ENCODE data around the gene CHRNA9.

CHRNA9 gene

GRCh38 chr4:40337523-40337922, 2.4 kb downstream of the CHRNA9 start:
- DNase-seq (ENCODE audit: low spot score) = no peak

GRCh38 chr4:40340030-40340429, 4.9 kb downstream of the CHRNA9 start:
- no peak for DNase-seq (ENCODE audit: low spot score)

- no peak for DNase-seq (ENCODE audit: low spot score)
Observed at GRCh38 chr4:40347472-40347871, 12.3 kb downstream of the CHRNA9 start.

DNA sequence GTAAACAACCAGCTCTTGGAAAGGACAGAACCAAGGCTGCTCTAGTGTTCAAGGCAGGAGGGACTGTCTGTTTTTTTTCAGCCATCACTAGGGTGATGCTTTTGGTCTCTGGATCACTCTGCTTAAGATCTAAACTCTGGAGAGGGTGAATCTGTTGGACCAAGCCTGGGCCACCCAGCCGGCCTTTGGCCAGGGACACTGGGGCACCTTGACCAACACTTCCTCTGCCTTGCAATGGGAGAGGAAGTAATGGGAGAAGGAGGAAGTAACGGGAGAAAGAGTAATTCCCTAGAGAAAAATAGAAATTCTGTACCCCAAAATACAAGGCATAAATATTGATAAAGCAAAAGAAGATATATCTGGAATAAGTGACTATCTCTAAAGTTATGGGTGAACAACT, 12.9 kb downstream of the CHRNA9 start:
- DNase-seq (ENCODE audit: low spot score) = no peak

DNA sequence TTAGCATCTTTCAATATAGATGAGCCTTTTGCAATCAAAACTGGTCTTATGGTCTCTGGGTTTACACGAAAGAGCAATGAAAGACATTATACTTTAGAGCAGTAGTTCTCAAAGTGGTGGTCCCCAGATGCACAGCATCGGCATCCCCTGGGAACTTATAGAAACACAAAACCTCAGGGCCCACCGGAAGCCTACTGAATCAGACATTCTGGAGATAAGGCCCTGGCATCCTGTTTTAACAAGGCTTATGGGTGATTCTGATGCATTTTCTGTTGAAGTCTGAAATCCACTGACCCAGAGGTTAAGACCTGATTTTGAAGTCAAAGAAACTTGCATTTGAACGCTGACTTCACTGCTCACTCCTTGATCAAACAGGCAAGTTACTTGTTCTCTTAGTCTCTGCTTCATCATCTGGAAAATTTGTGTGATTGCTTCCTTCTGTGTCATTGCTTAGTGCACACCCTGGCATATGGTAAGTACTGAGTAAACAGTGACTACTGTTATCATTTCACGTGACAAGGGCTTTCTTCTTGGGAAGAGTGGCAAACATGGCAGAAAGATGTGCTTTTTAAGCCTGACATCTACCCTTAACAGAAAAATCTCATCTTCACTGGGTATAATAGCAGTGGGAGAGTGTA, 14.5 kb downstream of the CHRNA9 start:
- no peak for DNase-seq (ENCODE audit: low spot score)

GRCh38 chr4:40350627-40351227, 15.6 kb downstream of the CHRNA9 start:
- DNase-seq (ENCODE audit: low spot score) = no peak

- no peak for DNase-seq (ENCODE audit: low spot score)
Observed at GRCh38 chr4:40354158-40354557, 19.0 kb downstream of the CHRNA9 start.

GRCh38 chr4:40355131-40355530, 20.0 kb downstream of the CHRNA9 start:
- DNase-seq (ENCODE audit: low spot score) = no peak

DNA sequence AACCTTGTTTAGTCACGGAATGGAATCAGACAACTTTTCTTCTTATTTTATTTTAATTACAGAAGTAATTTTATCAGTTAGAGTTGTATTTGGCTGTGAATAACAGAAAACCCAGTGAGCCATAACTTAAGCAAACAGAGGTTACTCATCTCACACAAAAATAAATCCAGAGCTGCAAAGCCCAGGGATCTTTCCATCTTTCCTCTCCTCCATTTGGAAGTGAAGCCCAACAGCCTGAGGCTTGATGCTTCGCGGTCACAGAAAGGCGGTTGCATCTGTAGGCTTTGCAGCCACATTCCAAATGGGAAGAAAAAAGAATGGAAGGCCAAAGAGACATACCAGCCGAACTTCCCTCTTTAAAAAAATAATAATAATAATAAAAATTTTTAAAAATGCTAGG, 22.6 kb downstream of the CHRNA9 start:
- DNase-seq (ENCODE audit: low spot score) = no peak

- no peak for DNase-seq (ENCODE audit: low spot score)
Observed at GRCh38 chr4:40361338-40361737, 26.2 kb downstream of the CHRNA9 start.

GRCh38 chr4:40363382-40363920, 28.3 kb downstream of the CHRNA9 start:
- no peak for DNase-seq (ENCODE audit: low spot score)

DNA sequence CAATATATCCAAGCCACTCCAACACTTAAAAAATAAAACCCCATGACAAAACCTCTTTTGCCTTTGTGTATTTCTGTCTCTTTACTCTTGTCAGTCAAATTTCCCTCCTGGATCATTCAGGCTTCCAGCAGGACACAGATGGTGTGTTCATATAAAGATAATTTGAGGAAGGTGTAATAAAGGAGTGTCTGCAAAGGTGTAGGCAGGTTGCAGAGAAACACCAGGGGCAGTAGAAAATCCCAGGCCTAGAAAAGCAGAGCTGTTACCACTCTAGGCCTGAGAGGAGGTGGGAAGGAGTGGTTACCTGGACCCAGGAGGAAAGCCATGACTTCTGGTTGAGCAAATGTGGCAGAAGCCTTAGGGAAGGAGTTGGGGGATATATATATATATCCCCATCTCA, 28.8 kb downstream of the CHRNA9 start:
- no peak for DNase-seq (ENCODE audit: low spot score)

- DNase-seq (ENCODE audit: low spot score) = no peak
Observed at GRCh38 chr4:40365766-40366165, 30.6 kb downstream of the CHRNA9 start.

GRCh38 chr4:40367451-40367850, 32.3 kb downstream of the CHRNA9 start:
- DNase-seq (ENCODE audit: low spot score) = no peak

DNA sequence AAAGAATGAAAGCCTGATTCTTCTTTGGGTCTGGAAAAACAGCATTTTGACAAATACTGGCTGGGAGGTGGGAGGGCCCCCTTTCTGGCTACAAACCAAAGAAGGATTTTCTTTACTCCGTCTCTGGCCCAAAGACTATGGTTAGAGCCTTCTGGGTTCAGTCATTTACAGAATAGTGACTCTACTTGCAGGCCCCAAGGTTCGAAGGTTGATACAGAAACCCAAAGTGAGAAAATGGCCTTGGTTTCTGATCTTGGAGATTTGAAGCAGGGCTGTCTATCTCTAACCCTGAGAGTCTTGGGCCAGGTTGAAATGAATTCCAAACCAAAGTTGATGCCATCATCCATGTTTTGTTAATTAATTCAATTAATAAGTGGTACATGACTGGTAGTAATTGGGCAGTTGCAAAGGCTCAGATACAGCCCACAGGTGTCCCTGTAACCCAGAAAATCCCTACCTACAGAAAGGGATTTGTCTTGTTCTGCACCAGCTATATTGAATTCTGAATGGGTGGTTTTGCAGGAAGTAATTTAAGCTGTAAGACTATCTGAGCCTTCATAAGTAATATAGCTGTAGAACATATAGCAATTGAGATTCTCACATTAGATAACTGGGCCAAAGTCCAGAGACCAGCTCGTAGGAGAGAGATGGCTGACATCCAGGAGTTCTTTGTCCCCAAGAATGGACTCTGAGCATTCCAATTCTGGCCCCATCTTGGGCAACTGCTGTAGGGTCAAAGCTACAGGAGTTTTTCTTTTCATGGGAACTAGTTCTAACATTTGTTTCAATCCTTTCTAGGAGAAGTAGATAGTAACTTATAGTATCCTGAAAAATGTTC, 34.5 kb downstream of the CHRNA9 start:
- DNase-seq (ENCODE audit: low spot score) = no peak

- no peak for DNase-seq (ENCODE audit: low spot score)
Observed at GRCh38 chr4:40372651-40373050, 37.5 kb downstream of the CHRNA9 start.

GRCh38 chr4:40373636-40374035, 38.5 kb downstream of the CHRNA9 start:
- DNase-seq (ENCODE audit: low spot score) = no peak

DNA sequence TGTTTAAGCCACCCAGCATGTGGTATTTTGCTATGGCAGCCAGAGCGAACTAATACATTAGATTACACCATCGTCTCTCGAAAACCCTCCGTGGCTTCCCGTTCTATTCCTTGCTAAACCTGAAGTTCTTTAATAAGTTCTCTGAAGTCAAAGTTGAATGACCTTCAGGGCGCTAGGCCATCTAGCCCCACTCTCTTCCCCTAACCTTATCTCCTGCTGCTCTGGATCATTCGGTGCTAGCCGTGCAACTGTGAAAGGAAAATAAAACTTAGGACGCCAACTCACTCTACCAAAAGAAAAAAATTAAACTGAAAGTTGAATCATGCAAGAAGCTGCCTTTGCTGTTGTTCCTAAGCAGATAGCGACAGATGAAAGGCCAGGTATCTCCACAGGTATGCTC, 40.0 kb downstream of the CHRNA9 start:
- DNase-seq (ENCODE audit: low spot score) = no peak

DNA sequence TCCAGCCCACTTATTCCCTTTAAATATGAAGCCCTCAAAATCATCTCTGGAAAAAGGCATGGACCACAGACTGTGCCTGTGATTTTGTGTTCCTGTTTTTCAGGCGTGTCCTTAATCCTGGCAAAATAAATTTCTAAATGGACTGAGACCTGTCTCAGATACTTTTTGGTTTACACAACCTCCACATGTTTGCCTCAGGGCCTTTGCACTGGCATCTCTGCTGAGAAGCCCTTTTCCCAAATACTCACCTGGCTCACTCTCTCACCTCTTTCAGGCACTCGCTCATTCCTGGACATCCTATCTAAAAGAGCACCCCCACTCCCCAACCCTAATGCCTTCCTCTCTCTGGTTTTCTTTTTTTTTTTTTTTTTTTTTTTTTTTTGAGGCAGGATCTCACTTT, 40.5 kb downstream of the CHRNA9 start:
- no peak for DNase-seq (ENCODE audit: low spot score)

GRCh38 chr4:40377512-40378365, 42.6 kb downstream of the CHRNA9 start:
- DNase-seq (ENCODE audit: low spot score) = no peak

DNA sequence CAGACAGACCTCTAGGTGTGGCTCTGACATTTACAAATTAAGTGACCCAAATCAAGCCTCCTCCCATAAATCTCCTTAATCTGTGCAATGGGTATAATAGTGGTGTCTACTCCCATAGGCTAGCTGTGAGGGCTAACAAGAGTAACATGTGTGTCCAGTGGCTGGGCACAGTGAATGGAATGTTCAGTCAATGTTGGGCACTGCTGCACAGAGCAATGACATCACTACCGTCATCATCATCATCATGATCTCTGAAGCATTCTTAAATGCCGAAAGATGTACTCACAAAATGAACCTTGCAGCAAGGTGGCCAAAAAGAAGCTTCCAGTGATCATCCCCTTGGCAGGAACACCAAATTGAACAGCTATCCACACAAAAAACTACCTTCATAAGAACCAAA, 43.5 kb downstream of the CHRNA9 start:
- no peak for DNase-seq (ENCODE audit: low spot score)

DNA sequence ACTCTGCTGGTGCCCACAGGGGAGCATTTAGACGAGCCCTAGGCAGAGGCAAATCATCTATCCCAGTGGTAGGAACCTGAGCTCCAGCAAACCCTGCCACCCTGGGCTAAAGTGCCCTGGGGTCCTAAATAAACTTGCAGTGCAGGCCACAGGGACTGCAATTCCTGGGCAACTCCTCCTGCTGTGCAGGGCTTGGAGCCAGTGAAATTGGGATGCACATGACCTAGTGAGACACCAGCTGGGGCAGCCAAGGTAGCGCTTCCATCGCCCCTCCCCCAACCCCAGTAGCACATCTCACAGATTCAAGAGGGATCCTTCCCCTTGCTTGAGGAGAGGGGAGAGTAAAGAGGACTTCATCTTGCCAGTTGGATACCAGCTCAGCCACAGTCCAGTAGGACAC, 44.1 kb downstream of the CHRNA9 start:
- DNase-seq (ENCODE audit: low spot score) = no peak

Measured in SW480 (cell line).